HG02885 (cell line): ENCODE measurements around the gene CRYL1.

Experiments used
- ATAC-seq: cut with Tn5 transposase; IDR thresholded peaks from one replicate; pipeline ENCODE4 v1.9.1; 2021; ENCODE audit warnings: mild to moderate bottlenecking; ENCODE audit not compliant: unreplicated experiment, poor library complexity

CRYL1 gene

GRCh38 chr13:20353973-20354372 lies 171.7 kb downstream of the CRYL1 start:
- ATAC-seq: no peak
